HepG2 (cell line): ENCODE data around the gene LYPD1. TPM values are rescaled to one million over a fixed set of nuclear protein-coding genes. Genes with fewer than 3 reads are reported as not detected.

Experiments
- ATAC-seq: fragments of 200-7000 bp; cut with Tn5 transposase; 3 replicates; pipeline ENCODE4 v1.9.1; 2020; ENCODE audit warnings: mild to moderate bottlenecking, moderate library complexity
- BruUV-seq: library from RNA; stranded (reverse); fragments of 400-500 nt; replicated peaks from 2 replicates; lab custom pipeline; 2021; lab: Mats Ljungman, UMichigan
- CTCF ChIA-PET: fragments of 300-600 bp; formaldehyde crosslinking; extraction: SDS; loops from one replicate; lab custom pipeline; 2021; ENCODE audit warnings: low total read pairs, inconsistent platforms, low intra/inter-chr PET ratio; lab: Yijun Ruan, JAX
- POLR2A ChIA-PET: fragments of 350-600 bp; sonication (Branson Sonifier 250); formaldehyde crosslinking; loops from one replicate; lab custom pipeline; 2020; ENCODE audit warnings: antibody characterized with exemption, inconsistent platforms; lab: Yijun Ruan, JAX
- DNase-seq: peaks from one replicate; pipeline ENCODE4 v3.0.0-alpha.2; 2015; ENCODE audit warnings: low spot score
- FAIRE-seq: peaks from 3 replicates; lab custom pipeline; 2011; peaks lifted over from hg19 to GRCh38; lab: Jason Lieb, UNC
- H2AFZ ChIP-seq: one replicate; pipeline ENCODE4 v1.6.1; 2011; ENCODE audit warnings: low read length, inconsistent platforms
- H3K27ac ChIP-seq: fragments of 300-600 bp; 3 replicates; pipeline ENCODE4 v1.8.0; 2011; ENCODE audit warnings: mixed run types, mild to moderate bottlenecking, mixed read lengths, low read length, inconsistent platforms; ENCODE audit not compliant: insufficient read depth; ENCODE audit errors: extremely low read length
- H3K27me3 ChIP-seq, 2 experiments: fragments of 200-600 bp in 1 of 2; 2 replicates in 1 of 2; 3 replicates in 1 of 2; pipeline versions ENCODE4 v1.6.0 to v1.8.0; 2011; ENCODE audit warnings: low read length in 2 of 2, mild to moderate bottlenecking in 2 of 2, moderate library complexity in 2 of 2, inconsistent platforms in 1 of 2; ENCODE audit not compliant: insufficient read depth in 2 of 2, control insufficient read depth in 1 of 2
- H3K36me3 ChIP-seq, 2 experiments: fragments of 200-600 bp in 1 of 2; replicated peaks in 1 of 2; 2 replicates in 1 of 2; 3 replicates in 1 of 2; pipeline versions ENCODE4 v1.5.1 to v1.8.0; 2011; ENCODE audit warnings: low read length in 2 of 2, inconsistent platforms in 1 of 2; ENCODE audit not compliant: insufficient read depth in 2 of 2, control insufficient read depth in 1 of 2
- H3K4me1 ChIP-seq: 2 replicates; pipeline ENCODE4 v1.5.1; 2012; ENCODE audit warnings: low read length, inconsistent platforms; ENCODE audit not compliant: insufficient read depth
- H3K4me2 ChIP-seq: 2 replicates; pipeline ENCODE4 v1.6.0; 2011; ENCODE audit warnings: low read depth, low read length, inconsistent platforms
- H3K4me3 ChIP-seq, 3 experiments: fragments of 200-600 bp in 1 of 3; sonication (generic), shearing (Covaris generic) in 1 of 3; replicated peaks in 1 of 3; 2 replicates each; pipeline ENCODE4 v1.5.1; 2011 to 2016; ENCODE audit warnings: low read length in 3 of 3, inconsistent platforms in 2 of 3, low read depth in 2 of 3, mild to moderate bottlenecking in 2 of 3, control low read depth in 1 of 3, mixed read lengths in 1 of 3; ENCODE audit not compliant: insufficient read depth in 1 of 3
- H3K79me2 ChIP-seq: one replicate; pipeline ENCODE4 v1.6.1; 2011; ENCODE audit warnings: low read length, inconsistent platforms; ENCODE audit not compliant: insufficient read depth
- H3K9ac ChIP-seq: 2 replicates; pipeline ENCODE4 v1.6.0; 2011; ENCODE audit warnings: mild to moderate bottlenecking, low read depth, low read length, inconsistent platforms; ENCODE audit not compliant: insufficient read depth
- H3K9me3 ChIP-seq: 2 replicates; pipeline ENCODE4 v1.5.1; 2012; ENCODE audit warnings: mild to moderate bottlenecking, low read length
- H4K20me1 ChIP-seq: 2 replicates; pipeline ENCODE4 v1.6.0; 2011; ENCODE audit warnings: inconsistent platforms, mild to moderate bottlenecking, low read length, moderate library complexity; ENCODE audit not compliant: insufficient read depth
- ATF7-NPFF ChIP-seq: sonication (generic); formaldehyde crosslinking; IDR thresholded peaks from 2 replicates; pipeline ENCODE4 v1.8.1; 2023; ENCODE audit warnings: mild to moderate bottlenecking, low read depth, missing genetic modification reagents, moderate library complexity
- FOXP1 ChIP-seq, 2 experiments: fragments of 450-650 bp in 1 of 2; IDR thresholded peaks; 2 replicates each; pipeline ENCODE4 v1.6.1; 2017 to 2018; ENCODE audit warnings: antibody characterized with exemption in 1 of 2
- GATAD1 ChIP-seq: IDR thresholded peaks from 2 replicates; pipeline ENCODE4 v1.6.1; 2016; ENCODE audit warnings: missing genetic modification reagents, missing compliant biosample characterization
- GATAD2A ChIP-seq: IDR thresholded peaks from 2 replicates; pipeline ENCODE4 v1.6.1; 2016
- HNF4G ChIP-seq, 2 experiments: sonication (generic) in 1 of 2; formaldehyde crosslinking in 1 of 2; IDR thresholded peaks; 2 replicates each; pipeline versions ENCODE4 v1.4.0 to v1.6.1; 2011 to 2020; ENCODE audit warnings: borderline replicate concordance in 2 of 2, low read depth in 2 of 2, mild to moderate bottlenecking in 2 of 2, low read length in 1 of 2, missing genetic modification reagents in 1 of 2, moderate library complexity in 1 of 2
- HOXA9 ChIP-seq: sonication (generic); formaldehyde crosslinking; IDR thresholded peaks from 2 replicates; pipeline ENCODE4 v1.8.1; 2022; ENCODE audit warnings: missing genetic modification reagents, mild to moderate bottlenecking, moderate library complexity, borderline replicate concordance
- RELA ChIP-seq: sonication (generic); formaldehyde crosslinking; IDR thresholded peaks from 2 replicates; pipeline ENCODE4 v1.4.0; 2020; ENCODE audit warnings: missing genetic modification reagents
- RFX5 ChIP-seq: IDR thresholded peaks from 2 replicates; pipeline ENCODE4 v1.6.1; 2011; ENCODE audit warnings: low read depth, low read length, improper control_type of control experiment
- ZNF782 ChIP-seq: sonication (generic); formaldehyde crosslinking; IDR thresholded peaks from 2 replicates; pipeline ENCODE4 v1.4.0; 2020; ENCODE audit warnings: missing genetic modification reagents, mild to moderate bottlenecking, borderline replicate concordance
- WGBS: methylation state at CpG from one replicate; pipeline ENCODE4 v1.1.6; 2017; ENCODE audit warnings: low lambda C conversion rate; 5-methylcytosine and 5-hydroxymethylcytosine counted together
- in situ Hi-C: cut with HindIII; loops from 2 replicates; pipeline ENCODE4 v1.10.0; 2017; ENCODE audit warnings: low pct_unique_long_range_greater_than_20kb; ENCODE audit not compliant: extremely low pct_ligation_motif_present
- intact Hi-C: fragments of 100-400 bp; cut with micrococcal nuclease; formaldehyde crosslinking; loops from one replicate; pipeline ENCODE4 v1.10.0; 2022; ENCODE audit not compliant: unreplicated experiment
- polyA plus RNA-seq, 8 experiments: library from polyadenylated mRNA; depleted of rRNA in 3 of 8; stranded (reverse) in 7 of 8; unstranded in 1 of 8; fragments of >200 nt; fragmentation: Illumina TruSeq in 4 of 8; extraction: Trizol in 4 of 8; gene quantifications; 2 replicates each; pipeline versions ENCODE4 v1.2.1 to v1.2.3, GENCODE V29; 2011 to 2016; ENCODE audit warnings: low read depth in 4 of 8, missing spikeins in 1 of 8, mixed read lengths in 1 of 8; ENCODE audit not compliant: insufficient read depth in 1 of 8
- total RNA-seq, 5 experiments: library from RNA; depleted of rRNA; stranded (reverse); fragments of >200 nt; fragmentation: Illumina TruSeq; extraction: Trizol; gene quantifications; 2 replicates each; pipeline ENCODE4 v1.2.3, GENCODE V29; 2016; ENCODE audit warnings: low read depth in 1 of 5
- TF ChIP-seq, protein P1 (sequence below): sonication (generic); formaldehyde crosslinking; IDR thresholded peaks from 2 replicates; pipeline ENCODE4 v1.4.0; 2020; ENCODE audit warnings: missing genetic modification reagents
- TF ChIP-seq, protein P2 (sequence below): sonication (generic); formaldehyde crosslinking; IDR thresholded peaks from 2 replicates; pipeline ENCODE4 v1.4.0; 2020; ENCODE audit warnings: low read depth, mild to moderate bottlenecking, missing genetic modification reagents
- TF ChIP-seq, protein P3 (sequence below): sonication (generic); formaldehyde crosslinking; IDR thresholded peaks from 2 replicates; pipeline ENCODE4 v1.5.1; 2020; ENCODE audit warnings: mild to moderate bottlenecking, missing genetic modification reagents
- TF ChIP-seq, protein P4 (sequence below): sonication (generic); formaldehyde crosslinking; IDR thresholded peaks from 2 replicates; pipeline ENCODE4 v1.9.0; 2021; ENCODE audit warnings: missing genetic modification reagents, borderline replicate concordance
- TF ChIP-seq, protein P5 (sequence below): sonication (generic); formaldehyde crosslinking; IDR thresholded peaks from 2 replicates; pipeline ENCODE4 v1.8.1; 2023; ENCODE audit warnings: mild to moderate bottlenecking, moderate library complexity, missing genetic modification reagents

Gene LYPD1
- total and polyA plus RNA-seq, 2 of the 13 experiments (the other 11 are each of a cell fraction or from before 2014, with no cell fraction given), result not detected

DNA sequence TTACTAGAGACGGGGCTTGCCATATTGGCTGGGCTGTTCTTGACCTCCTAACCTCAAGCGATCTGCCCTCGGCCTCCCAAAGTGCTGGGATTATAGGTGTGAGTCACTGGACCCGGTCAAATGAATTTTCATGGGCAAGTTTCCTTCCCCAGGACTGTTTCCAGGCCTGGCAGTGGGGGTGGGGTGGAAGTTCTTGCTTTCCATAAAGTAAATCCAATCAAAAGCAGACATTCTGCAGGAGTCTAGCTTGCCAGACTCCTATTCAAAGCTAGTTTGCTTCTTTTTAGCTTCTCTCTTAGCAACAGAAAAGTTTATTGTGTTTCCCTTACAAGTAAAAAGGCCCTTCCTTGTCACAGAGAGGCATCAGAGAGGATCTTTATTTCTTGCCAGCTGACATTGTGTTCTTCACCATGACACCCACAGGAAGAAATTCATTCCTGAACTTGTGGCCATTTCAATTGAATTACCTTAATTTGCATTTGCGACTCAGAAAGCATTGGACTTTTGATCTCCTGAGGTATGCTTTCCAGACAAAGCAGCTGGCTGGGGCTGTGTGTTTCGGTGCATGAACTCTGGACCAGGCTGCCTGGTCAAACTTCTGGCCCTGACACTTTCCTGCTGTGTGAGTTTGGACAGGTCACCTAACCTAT lies 37.9 kb downstream of the LYPD1 start:
- Histone ChIP-seq H3K27me3 (no peaks in the 10 kb centered on the region), H3K4me3 (peak overlapping the region in 2 of 3 experiments; percentile 6 to 17; a peak in 2 of 6 replicates), H3K27ac (peak overlapping the region; percentile 51), H4K20me1 (no peaks in the 10 kb centered on the region), H3K4me2 (peak overlapping the region; percentile 63), H3K36me3 (no peaks in the 10 kb centered on the region), H3K9ac (no peak overlapping the region; the same call in 1 of the 2 replicates), H3K9me3 (no peaks in the 10 kb centered on the region), H2AFZ (no peak overlapping the region), H3K79me2 (no peaks in the 10 kb centered on the region), H3K4me1 (peaks cover 22% of the 10 kb centered on the region)
- in situ Hi-C loops, result no loop called here
- peak; percentile 99 for ATAC-seq
- DNase-seq, result peak; percentile 67
- intact Hi-C loops, result no loop called here
- FAIRE-seq, result peak; percentile 87
- POLR2A ChIA-PET, result no interaction called here
- WGBS, result 3% methylated on average over 6 of the region's 6 CpGs
- CTCF ChIA-PET, result no interaction called here
- no TSS peak for BruUV-seq
- TF ChIP-seq, protein P1, sequence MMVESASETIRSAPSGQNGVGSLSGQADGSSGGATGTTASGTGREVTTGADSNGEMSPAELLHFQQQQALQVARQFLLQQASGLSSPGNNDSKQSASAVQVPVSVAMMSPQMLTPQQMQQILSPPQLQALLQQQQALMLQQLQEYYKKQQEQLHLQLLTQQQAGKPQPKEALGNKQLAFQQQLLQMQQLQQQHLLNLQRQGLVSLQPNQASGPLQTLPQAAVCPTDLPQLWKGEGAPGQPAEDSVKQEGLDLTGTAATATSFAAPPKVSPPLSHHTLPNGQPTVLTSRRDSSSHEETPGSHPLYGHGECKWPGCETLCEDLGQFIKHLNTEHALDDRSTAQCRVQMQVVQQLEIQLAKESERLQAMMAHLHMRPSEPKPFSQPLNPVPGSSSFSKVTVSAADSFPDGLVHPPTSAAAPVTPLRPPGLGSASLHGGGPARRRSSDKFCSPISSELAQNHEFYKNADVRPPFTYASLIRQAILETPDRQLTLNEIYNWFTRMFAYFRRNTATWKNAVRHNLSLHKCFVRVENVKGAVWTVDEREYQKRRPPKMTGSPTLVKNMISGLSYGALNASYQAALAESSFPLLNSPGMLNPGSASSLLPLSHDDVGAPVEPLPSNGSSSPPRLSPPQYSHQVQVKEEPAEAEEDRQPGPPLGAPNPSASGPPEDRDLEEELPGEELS (CRISPR knock-in tag), result 0 out of 2 replicates have a peak, but pooled peaks have one; percentile 0
- TF ChIP-seq ATF7-NPFF (CRISPR knock-in tag) (no peak), FOXP1 (IDR thresholded peaks at IDR 0.05) (no peak), FOXP1 (CRISPR knock-in tag; IDR thresholded peaks at IDR 0.05) (no peak), HOXA9 (CRISPR knock-in tag) (no peak), GATAD2A (CRISPR knock-in tag) (peak; percentile 41; the same call in 1 of the 2 replicates), RFX5 (no peak), GATAD1 (CRISPR knock-in tag) (no peak), RELA (CRISPR knock-in tag) (no peak), ZNF782 (CRISPR knock-in tag) (no peak), HNF4G (IDR thresholded peaks at IDR 0.05; ENCODE audit: borderline replicate concordance, low read depth, low read length) (peak; percentile 86), HNF4G (CRISPR knock-in tag; IDR thresholded peaks at IDR 0.05; ENCODE audit: borderline replicate concordance, low read depth) (peak; percentile 79; the same call in 1 of the 2 replicates)
- TF ChIP-seq, protein P2, sequence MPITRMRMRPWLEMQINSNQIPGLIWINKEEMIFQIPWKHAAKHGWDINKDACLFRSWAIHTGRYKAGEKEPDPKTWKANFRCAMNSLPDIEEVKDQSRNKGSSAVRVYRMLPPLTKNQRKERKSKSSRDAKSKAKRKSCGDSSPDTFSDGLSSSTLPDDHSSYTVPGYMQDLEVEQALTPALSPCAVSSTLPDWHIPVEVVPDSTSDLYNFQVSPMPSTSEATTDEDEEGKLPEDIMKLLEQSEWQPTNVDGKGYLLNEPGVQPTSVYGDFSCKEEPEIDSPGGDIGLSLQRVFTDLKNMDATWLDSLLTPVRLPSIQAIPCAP (CRISPR knock-in tag), result no peak
- TF ChIP-seq, protein P3, sequence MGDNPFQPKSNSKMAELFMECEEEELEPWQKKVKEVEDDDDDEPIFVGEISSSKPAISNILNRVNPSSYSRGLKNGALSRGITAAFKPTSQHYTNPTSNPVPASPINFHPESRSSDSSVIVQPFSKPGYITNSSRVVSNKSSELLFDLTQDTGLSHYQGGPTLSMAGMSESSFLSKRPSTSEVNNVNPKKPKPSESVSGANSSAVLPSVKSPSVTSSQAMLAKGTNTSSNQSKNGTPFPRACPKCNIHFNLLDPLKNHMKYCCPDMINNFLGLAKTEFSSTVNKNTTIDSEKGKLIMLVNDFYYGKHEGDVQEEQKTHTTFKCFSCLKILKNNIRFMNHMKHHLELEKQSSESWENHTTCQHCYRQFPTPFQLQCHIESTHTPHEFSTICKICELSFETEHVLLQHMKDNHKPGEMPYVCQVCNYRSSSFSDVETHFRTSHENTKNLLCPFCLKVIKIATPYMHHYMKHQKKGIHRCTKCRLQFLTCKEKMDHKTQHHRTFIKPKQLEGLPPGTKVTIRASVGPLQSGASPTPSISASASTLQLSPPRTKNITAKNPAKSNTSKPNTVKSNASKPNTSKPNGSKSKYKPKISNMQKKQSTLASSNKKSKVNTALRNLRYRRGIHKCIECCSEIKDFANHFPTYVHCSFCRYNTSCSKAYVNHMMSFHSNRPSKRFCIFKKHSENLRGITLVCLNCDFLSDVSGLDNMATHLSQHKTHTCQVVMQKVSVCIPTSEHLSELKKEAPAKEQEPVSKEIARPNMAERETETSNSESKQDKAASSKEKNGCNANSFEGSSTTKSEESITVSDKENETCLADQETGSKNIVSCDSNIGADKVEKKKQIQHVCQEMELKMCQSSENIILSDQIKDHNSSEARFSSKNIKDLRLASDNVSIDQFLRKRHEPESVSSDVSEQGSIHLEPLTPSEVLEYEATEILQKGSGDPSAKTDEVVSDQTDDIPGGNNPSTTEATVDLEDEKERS (CRISPR knock-in tag), result peak; percentile 71; the same call in 1 of the 2 replicates
- TF ChIP-seq, protein P4, sequence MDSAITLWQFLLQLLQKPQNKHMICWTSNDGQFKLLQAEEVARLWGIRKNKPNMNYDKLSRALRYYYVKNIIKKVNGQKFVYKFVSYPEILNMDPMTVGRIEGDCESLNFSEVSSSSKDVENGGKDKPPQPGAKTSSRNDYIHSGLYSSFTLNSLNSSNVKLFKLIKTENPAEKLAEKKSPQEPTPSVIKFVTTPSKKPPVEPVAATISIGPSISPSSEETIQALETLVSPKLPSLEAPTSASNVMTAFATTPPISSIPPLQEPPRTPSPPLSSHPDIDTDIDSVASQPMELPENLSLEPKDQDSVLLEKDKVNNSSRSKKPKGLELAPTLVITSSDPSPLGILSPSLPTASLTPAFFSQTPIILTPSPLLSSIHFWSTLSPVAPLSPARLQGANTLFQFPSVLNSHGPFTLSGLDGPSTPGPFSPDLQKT (CRISPR knock-in tag), result no peak
- TF ChIP-seq, protein P5, sequence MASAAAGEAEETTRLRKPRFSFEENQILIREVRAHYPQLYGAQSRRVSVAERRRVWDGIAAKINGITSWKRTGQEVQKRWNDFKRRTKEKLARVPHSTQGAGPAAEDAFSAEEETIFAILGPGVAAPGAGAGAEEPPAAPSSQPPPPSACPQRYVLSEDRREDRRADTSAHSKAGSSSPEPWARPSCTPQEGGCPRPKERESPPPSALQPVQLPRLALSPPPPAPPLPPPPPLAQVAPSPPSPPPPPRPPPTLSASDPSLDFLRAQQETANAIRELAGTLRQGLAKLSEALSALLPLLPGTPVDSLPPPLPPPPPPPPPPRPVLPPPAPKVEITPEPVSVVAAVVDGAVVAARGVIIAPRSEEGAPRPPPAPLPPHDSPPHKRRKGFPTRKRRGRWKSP (CRISPR knock-in tag), result no peak
